OCI-LY1 (cell line): ENCODE data around the gene AKAP9.

Experiments used
- EZH2 ChIP-seq: fragments of 200-600 bp; sonication (generic), shearing (Covaris generic); IDR thresholded peaks from 2 replicates; pipeline ENCODE4 v1.8.0; 2017; ENCODE audit warnings: borderline replicate concordance, mixed run types, mild to moderate bottlenecking, antibody characterized with exemption, low read length, moderate library complexity, mixed read lengths
- TF ChIP-seq, protein P1 (sequence below): fragments of 200-600 bp; sonication (generic), shearing (Covaris generic); IDR thresholded peaks from 2 replicates; pipeline ENCODE4 v1.5.1; 2017; ENCODE audit warnings: mild to moderate bottlenecking, antibody characterized with exemption, low read length, moderate library complexity, mixed read lengths

DNA sequence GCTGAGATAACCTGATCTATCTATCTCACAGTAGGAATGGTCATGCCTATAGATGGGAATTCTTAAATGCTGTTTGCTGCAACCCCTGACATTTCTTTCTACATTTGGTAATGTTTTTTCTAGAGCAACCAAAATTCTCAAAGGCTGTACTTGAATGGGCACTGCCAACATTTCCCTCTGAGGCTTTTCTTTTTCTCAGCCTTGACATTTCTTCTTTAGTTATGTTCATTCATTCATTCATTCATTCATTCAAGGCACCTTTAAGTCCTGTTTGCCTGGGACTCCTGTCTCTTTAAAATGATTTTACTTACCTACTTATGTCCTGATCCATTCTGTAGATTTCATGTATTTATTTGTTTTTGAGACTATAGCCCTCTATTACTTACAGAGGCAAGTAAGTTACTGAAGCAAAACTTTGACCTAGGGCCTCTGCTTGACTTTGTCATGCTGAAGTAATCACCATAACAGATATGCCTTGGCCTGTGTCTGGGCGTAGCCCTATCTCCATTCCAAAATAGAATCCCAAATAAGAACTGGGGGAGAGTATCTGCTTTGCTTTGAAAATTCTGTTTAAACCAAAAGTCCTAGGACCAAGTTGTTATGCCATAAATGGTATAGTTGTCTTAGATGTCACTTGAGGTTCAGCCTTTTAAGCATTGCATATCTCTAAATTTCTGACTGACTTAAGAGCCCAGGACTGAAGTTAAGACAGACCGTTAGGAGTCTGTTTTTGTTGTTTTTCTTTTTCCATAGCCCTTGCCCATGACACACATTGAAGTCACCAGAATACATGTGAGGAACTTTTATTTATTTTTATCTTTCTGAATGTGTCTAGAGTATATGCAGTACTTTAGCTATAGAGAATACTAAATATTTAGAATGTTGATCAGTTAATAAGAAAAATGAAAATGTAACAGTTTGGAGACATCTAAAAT is 59.2 kb downstream of the AKAP9 start:
- TF ChIP-seq, protein P1, sequence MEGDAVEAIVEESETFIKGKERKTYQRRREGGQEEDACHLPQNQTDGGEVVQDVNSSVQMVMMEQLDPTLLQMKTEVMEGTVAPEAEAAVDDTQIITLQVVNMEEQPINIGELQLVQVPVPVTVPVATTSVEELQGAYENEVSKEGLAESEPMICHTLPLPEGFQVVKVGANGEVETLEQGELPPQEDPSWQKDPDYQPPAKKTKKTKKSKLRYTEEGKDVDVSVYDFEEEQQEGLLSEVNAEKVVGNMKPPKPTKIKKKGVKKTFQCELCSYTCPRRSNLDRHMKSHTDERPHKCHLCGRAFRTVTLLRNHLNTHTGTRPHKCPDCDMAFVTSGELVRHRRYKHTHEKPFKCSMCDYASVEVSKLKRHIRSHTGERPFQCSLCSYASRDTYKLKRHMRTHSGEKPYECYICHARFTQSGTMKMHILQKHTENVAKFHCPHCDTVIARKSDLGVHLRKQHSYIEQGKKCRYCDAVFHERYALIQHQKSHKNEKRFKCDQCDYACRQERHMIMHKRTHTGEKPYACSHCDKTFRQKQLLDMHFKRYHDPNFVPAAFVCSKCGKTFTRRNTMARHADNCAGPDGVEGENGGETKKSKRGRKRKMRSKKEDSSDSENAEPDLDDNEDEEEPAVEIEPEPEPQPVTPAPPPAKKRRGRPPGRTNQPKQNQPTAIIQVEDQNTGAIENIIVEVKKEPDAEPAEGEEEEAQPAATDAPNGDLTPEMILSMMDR, result no peak
- no peak for TF ChIP-seq EZH2
